Heart right ventricle (tissue), 16 donors: Measurements from ENCODE around the gene GTF3C2. TPM values are rescaled to one million over a fixed set of nuclear protein-coding genes. Genes with fewer than 3 reads are reported as not detected.

Experiments
- ATAC-seq, 8 donors: fragments of 200-7000 bp; cut with Tn5 transposase; one replicate each; pipeline ENCODE4 v1.9.1; 2020; ENCODE audit warnings: mild to moderate bottlenecking in 8 of 8, moderate library complexity in 8 of 8, moderate number of reproducible peaks in 1 of 8
- DNase-seq, 2 donors: peaks; one replicate each; pipeline ENCODE4 v3.0.0-alpha.2; 2020
- H3K27ac ChIP-seq, 10 donors: fragments of 200-600 bp; sonication (generic) in 2 of 10; one replicate each; pipeline versions ENCODE4 v1.5.0 to v1.8.0; 2020 to 2022; ENCODE audit warnings: mild to moderate bottlenecking in 3 of 10
- H3K27me3 ChIP-seq, 7 donors: fragments of 200-600 bp; one replicate each; pipeline ENCODE4 v1.8.0; 2021 to 2022; ENCODE audit warnings: mild to moderate bottlenecking in 2 of 7
- H3K36me3 ChIP-seq, 9 donors: fragments of 200-600 bp; sonication (generic) in 1 of 9; one replicate each; pipeline versions ENCODE4 v1.5.0 to v1.8.0; 2020 to 2022; ENCODE audit warnings: mild to moderate bottlenecking in 2 of 9
- H3K4me1 ChIP-seq, 9 donors: fragments of 200-600 bp; sonication (generic) in 1 of 9; one replicate each; pipeline versions ENCODE4 v1.5.0 to v1.8.0; 2020 to 2022; ENCODE audit warnings: mild to moderate bottlenecking in 4 of 9
- H3K4me3 ChIP-seq, 10 donors: fragments of 200-600 bp; sonication (generic) in 2 of 10; one replicate each; pipeline versions ENCODE4 v1.5.0 to v1.8.0; 2020 to 2022; ENCODE audit warnings: mild to moderate bottlenecking in 7 of 10, moderate library complexity in 2 of 10
- H3K9me3 ChIP-seq, 11 donors: fragments of 200-600 bp in 10 of 11; sonication (generic) in 2 of 11; one replicate each; pipeline versions ENCODE4 v1.5.0 to v1.8.0; 2013 to 2022; ENCODE audit warnings: mild to moderate bottlenecking in 2 of 11, control low read depth in 1 of 11, moderate library complexity in 1 of 11
- WGBS, 2 donors: extraction: QIAGEN DNeasy Blood & Tissue Kit; methylation state at CpG; one replicate each; pipeline ENCODE4 v1.1.7; 2013; ENCODE audit warnings: inconsistent platforms in 1 of 2; 5-methylcytosine and 5-hydroxymethylcytosine counted together
- intact Hi-C, 10 donors: fragments of 100-400 bp; cut with DNase I; formaldehyde crosslinking; loops; one replicate each; pipeline versions ENCODE4 v1.11.1 to v1.14.2; 2022
- polyA plus RNA-seq, 2 donors: library from polyadenylated mRNA; stranded (reverse); fragments of 200-250 nt; gene quantifications; one replicate each; pipeline ENCODE4 v1.2.3, GENCODE V29; 2013
- total RNA-seq, 10 donors: library from RNA; stranded (reverse); fragmentation: NEBNext Ultra II Directional in 3 of 10; extraction: Animal tissue kit (Norgen Biotek cat#: 25700) in 3 of 10; gene quantifications; one replicate each; pipeline versions ENCODE4 v1.2.1 to v1.2.4, GENCODE V29; 2021 to 2023
- TF ChIP-seq, protein P1 (sequence below), 9 donors: fragments of 200-600 bp; sonication (generic) in 2 of 9; IDR thresholded peaks; one replicate each; pipeline versions ENCODE4 v1.5.0 to v1.8.0; 2021 to 2022; ENCODE audit warnings: antibody characterized with exemption in 9 of 9, mild to moderate bottlenecking in 5 of 9, moderate library complexity in 1 of 9
- donor health status: Arrhythmogenic right ventricular cardiomyopathy.
- donor health status: ischemic (EF 13 %, LVEDD 7.1; RV severe dilation, severe dysfunction).
- donor health status: healthy with polysubstance abuse.
- donor health status: DM: no; HTN: yes; CAD: no.
- donor health status: DM: no; HTN: no; CAD: no.
- donor health status: ischemic (EF 25% LVEDD 6.9; RV normal size, moderate dysfunction).
- donor health status: ischemic (EF 25% LVEDD 5.7; RV mildly dilated, moderate dysfunction).
- donor health status: healthy.
- donor health status: DM: yes; HTN: yes; CAD: no.
- donor health status: Ischemic cardiomyopathy.
- donor health status: ischemic (EF 35%, LVEDD 5.7; RV mildly dilated, moderate dysfunction).
- donor health status: nonischemic (EF 11% LVEDD 7.7; RV severe dilation, severe dysfunction).
- donor health status: DM: yes; HTN: yes; CAD: no.
- donor health status: PGD.
- donor health status: ischemic (EF 29% LVEDD 5.4; RV normal size, mild dysfunction).
- donor health status: nonischemic (EF 23%, LVEDD 6.1; RV moderate dilation, normal function).

The GTF3C2 gene
- total and polyA plus RNA-seq, 12 donors: 17.6 to 30.3 (median 23.6) TPM

DNA sequence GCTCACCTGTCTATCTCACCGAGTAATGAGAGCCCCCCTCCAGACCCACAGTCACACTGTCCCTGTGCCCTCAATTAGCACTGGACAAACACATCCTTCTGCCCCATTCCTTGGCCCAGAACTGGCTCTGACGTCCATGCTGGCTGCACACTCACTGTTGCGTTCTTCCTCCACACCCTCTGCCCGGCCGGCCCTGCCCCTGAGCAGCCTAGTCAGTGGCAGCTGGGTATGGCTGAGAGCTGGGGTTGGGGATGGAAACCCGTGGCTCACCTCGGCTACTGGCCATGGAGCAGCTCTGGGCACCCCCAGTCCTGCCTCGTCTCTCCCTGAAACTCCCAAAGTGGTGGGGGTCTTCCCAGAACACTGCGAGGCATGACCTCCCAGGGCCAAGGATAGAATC, 41.9 kb downstream of the GTF3C2 start:
- Histone ChIP-seq H3K4me3 (no peak overlapping the region), H3K27ac (peak overlapping the region in 1 of 10 donors; percentile 9), H3K36me3 (peaks cover 0 to 58% (median 0%) of the 10 kb centered on the region in 9 donors), H3K27me3 (no peaks in the 10 kb centered on the region), H3K9me3 (no peaks in the 10 kb centered on the region), H3K4me1 (peaks cover 0 to 12% (median 0%) of the 10 kb centered on the region in 9 donors)
- TF ChIP-seq, protein P1, sequence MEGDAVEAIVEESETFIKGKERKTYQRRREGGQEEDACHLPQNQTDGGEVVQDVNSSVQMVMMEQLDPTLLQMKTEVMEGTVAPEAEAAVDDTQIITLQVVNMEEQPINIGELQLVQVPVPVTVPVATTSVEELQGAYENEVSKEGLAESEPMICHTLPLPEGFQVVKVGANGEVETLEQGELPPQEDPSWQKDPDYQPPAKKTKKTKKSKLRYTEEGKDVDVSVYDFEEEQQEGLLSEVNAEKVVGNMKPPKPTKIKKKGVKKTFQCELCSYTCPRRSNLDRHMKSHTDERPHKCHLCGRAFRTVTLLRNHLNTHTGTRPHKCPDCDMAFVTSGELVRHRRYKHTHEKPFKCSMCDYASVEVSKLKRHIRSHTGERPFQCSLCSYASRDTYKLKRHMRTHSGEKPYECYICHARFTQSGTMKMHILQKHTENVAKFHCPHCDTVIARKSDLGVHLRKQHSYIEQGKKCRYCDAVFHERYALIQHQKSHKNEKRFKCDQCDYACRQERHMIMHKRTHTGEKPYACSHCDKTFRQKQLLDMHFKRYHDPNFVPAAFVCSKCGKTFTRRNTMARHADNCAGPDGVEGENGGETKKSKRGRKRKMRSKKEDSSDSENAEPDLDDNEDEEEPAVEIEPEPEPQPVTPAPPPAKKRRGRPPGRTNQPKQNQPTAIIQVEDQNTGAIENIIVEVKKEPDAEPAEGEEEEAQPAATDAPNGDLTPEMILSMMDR (IDR thresholded peaks at IDR 0.05): no peak
- ATAC-seq: peak in 5 of 8 donors; percentile 12 to 40 (median 23)
- intact Hi-C loops: loop anchor here in 1 of 10 donors (10.0 kb wide), 1 partner anchor 470 kb away; the partner anchor contains the start of gene DPYSL5
- 84% methylated on average over 9 of the region's 9 CpGs for WGBS, 2 donors
- no peak for DNase-seq

DNA sequence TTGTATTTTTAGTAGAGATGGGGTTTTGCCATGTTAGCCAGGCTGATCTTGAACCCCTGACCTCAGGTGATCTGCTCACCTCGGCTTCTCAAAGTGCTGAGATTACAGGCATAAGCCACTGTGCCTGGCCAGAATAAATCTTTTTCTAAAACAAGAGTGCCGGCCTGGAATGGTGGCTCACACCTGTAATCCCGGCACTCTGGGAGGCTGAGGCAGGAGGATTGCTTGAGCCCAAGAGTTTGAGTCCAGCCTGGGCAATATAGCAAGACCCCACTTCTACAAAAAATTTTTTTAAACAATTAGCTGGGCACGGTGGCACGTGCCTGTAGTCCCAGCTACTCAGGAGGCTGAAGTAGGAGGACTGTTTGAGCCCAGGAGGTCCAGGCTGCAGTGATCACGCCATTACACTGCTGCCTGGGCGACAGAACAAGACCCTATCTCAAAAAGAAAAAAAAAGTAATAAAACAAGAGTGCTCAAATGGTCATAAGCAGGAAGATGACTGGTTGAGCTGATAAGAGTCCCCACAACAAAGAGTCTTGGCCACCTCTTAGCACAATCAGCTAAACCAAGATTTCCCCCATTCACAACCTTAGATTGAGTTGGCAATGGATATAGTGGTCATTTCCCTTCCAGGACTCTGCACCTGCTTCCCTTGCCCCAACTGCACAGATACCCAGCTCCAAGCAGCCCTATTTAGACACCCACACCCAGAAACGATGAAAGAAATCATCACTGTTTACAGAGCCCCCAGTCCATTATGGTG, 42.5 kb downstream of the GTF3C2 start:
- WGBS, 2 donors: 91 to 94% methylated on average over 8 of the region's 8 CpGs
- H3K4me1 ChIP-seq: peaks cover 0 to 12% (median 0%) of the 10 kb centered on the region in 9 donors
- DNase-seq: no peak
- H3K36me3 ChIP-seq: peaks cover 0 to 64% (median 0%) of the 10 kb centered on the region in 9 donors
- intact Hi-C loops: loop anchor here in 1 of 10 donors (10.0 kb wide), 1 partner anchor 469 kb away; the partner anchor contains the start of gene DPYSL5
- peaks cover 0 to under 1% (median 0%) of the 10 kb centered on the region in 7 donors for H3K27me3 ChIP-seq
- TF ChIP-seq, protein P1 (IDR thresholded peaks at IDR 0.05): no peak
- no peak for ATAC-seq
- peak overlapping the region in 1 of 10 donors; percentile 9 for H3K27ac ChIP-seq
- no peaks in the 10 kb centered on the region for H3K9me3 ChIP-seq
- H3K4me3 ChIP-seq: no peak overlapping the region

DNA sequence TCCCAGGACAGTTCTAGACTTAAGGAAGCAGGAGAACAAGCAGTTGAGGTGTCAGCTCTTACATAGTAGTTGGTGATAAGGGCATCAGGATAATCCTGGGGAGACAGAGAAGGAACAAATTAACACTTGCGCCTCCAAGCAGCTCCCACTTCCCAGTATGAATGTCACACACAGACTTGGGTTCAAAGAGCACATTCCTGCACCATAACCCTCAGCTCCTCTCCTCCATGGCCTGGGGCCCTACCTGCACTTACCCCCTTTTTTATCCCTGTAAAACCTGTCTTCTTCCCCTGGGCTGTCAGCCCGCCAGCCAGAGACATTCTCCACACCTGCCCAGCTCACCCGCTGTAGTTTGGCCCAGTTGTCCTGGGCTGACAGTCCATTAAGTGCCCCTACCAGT, 44.4 kb downstream of the GTF3C2 start:
- no peak for DNase-seq
- no peaks in the 10 kb centered on the region for H3K9me3 ChIP-seq
- ATAC-seq: no peak
- no peak overlapping the region for H3K4me3 ChIP-seq
- H3K4me1 ChIP-seq: peaks cover under 1 to 22% (median 9%) of the 10 kb centered on the region in 9 donors
- peaks cover 0 to 20% (median 15%) of the 10 kb centered on the region in 7 donors for H3K27me3 ChIP-seq
- H3K27ac ChIP-seq: no peak overlapping the region
- intact Hi-C loops: loop anchor here in 1 of 10 donors (10.0 kb wide), 1 partner anchor 467 kb away; the partner anchor contains the start of gene DPYSL5
- 93 to 100% methylated on average over 3 of the region's 3 CpGs for whole genome bisulfite sequencing, 2 donors
- TF ChIP-seq, protein P1 (IDR thresholded peaks at IDR 0.05): no peak
- H3K36me3 ChIP-seq: peaks cover 0 to 76% (median 0%) of the 10 kb centered on the region in 9 donors

DNA sequence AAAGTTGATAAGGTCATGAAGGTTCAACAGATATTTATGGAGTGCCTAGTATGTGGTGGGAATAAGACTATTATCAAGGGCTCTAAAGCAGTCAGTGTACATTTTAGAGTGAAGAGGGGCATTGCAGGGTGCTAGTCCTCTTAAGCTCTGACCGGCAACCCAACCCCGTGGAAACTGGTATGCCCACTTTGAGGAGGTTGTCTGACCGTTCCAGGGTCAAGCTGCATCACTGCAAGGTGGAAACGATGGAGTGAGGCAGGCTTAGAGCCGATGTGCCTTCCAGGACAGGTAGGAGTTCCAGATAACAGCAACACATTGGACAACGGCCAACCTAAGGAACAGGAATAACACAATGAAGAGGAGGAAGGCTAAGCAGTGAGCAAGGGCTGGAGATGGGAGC, 46.9 kb downstream of the GTF3C2 start:
- Histone ChIP-seq H3K4me1 (peaks cover 6 to 28% (median 17%) of the 10 kb centered on the region in 9 donors), H3K36me3 (peaks cover 0 to 75% (median 6%) of the 10 kb centered on the region in 9 donors), H3K4me3 (no peak overlapping the region), H3K27ac (no peak overlapping the region), H3K9me3 (no peaks in the 10 kb centered on the region), H3K27me3 (peaks cover 0 to 41% (median 38%) of the 10 kb centered on the region in 7 donors)
- no peak for DNase-seq
- TF ChIP-seq, protein P1 (IDR thresholded peaks at IDR 0.05): no peak
- intact Hi-C loops: loop anchor here in 5 of 10 donors (5.0 to 10.0 kb wide), 4 partner anchors 47 to 465 kb away; partner anchors contain the start of genes DPYSL5 (in 1 of the 5) and SLC30A3 (in 1 of the 5)
- WGBS, 2 donors: 69 to 80% methylated on average over 6 of the region's 6 CpGs
- no peak for ATAC-seq
